Measurements from ENCODE around the gene RPS18. TPM values are rescaled to one million over a fixed set of nuclear protein-coding genes. Genes with fewer than 3 reads are reported as not detected.

The RPS18 gene
- total RNA-seq, 1 donor from 2014 or later: 3,296 TPM

DNA sequence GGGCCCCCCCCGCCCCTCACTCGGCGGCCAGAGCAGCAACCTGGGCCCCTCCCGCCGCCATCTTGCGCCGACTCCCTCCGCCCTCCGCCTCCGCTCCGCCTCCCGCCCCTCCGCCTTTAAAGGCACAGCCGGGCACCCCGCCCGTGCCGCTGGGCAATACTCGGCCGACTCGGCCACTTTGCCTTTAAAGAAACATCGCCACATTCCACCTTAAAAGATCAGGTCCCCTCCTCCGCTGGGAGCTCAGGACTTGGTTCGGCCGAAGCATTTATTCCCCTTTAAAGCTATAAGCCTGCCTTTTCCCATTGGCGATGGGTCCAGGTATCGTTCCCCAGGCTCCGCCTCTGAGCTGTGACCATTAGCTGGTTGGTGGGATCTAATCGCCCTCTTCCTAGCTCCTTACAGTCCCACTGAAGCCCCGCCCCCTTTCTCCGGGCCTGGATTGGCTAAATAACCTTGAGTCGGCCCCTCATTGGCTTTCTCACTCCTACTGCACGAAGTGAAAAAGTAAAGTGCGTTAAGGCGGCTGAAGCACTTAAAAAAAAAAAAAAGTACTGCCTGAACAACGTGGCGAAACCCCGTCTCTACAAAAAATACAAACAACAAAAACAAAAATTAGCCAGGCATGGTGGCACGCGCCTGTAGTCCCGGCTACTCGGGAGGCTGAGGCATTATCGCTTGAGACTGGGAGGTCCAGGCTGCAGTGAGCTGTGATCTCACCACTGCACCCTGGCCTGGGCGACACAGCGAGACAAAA, 46.0 kb downstream of the RPS18 start, which contains the start of gene ZBTB22:
TSS of gene ZBTB22 (minus strand) at position 76 of the 757 bp plus-strand sequence. CDS start 828 bp downstream, outside the sequence.
- H3K4me1 ChIP-seq: peaks cover 72% of the 10 kb centered on the region
- H3K9me3 ChIP-seq: no peaks in the 10 kb centered on the region
- H3K4me3 ChIP-seq: peak within 1 kb of the TSS; percentile 46 to 49
- intact Hi-C loops (cut with DNase I): loop anchor here (5.0 kb wide), 1 partner anchor 99 kb away; the partner anchor contains the start of gene CUTA
- peak within 1 kb of the TSS; percentile 87 for H3K27ac ChIP-seq
- H3K36me3 ChIP-seq: peaks cover 0 to 25% of the 10 kb centered on the region in 2 donors
- H3K27me3 ChIP-seq: no peaks in the 10 kb centered on the region
- peak in 1 of 2 donors; percentile 99 for DNase-seq (ENCODE audit: extremely low spot score in 2 of 2)
- TF ChIP-seq POLR2A (IDR thresholded peaks at IDR 0.05) (no peak), POLR2AphosphoS5 (IDR thresholded peaks at IDR 0.05; ENCODE audit: insufficient read depth in 1 of 2, low read depth in 1 of 2) (peak; percentile 77 to 91), CTCF (IDR thresholded peaks at IDR 0.05) (no peak)

DNA sequence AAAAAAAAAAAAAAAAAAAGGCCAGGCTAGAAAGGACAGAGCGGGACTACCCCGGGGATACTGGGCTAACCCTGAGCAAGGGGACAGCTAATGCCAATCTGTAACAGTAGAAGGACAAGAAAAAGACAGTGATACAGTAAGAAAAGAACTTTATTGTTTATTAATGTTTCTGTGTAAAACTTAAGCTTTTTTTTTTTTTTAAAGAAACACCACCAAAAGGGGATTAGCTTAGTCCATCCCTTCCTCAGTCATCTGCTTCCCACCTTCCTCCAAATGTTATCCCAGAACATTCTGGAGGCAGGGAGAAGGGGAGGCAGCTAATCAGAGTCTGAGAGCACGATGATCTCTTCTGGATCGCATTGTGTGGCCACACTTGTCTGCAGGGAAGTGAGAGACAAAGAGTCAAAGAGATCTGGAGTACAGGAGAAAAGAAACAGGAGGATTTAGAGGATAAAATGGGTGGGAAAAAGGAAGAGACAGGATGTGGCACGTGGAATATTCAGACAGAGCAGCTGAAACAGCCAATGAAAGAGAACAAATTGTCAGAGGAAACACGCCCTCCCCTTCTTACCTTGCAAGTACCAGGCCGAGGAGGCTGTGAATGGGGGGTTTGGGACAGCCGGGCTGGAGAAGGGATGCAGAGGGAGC, 46.7 kb downstream of the RPS18 start:
- H3K4me3 ChIP-seq: peak overlapping the region; percentile 46 to 49

DNA sequence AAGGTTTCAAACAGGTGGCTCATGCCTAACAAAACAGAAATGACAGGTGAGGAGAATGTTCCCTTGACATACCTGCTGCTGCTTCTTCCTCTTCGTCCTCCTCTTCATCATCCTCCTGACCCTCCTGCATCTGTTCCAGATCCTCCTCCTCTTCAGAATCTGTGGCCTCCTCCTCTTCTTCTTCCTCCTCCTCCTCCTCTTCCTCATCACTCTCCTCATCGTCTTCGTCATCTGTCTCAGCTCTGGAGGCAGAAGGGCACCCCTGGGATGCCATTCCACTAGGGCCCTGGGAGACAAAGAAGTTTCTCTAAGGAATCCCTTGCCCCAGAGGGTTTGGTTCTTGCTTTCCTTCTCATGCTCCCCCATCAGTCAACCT, 48.1 kb downstream of the RPS18 start:
- Histone ChIP-seq H3K9me3 (no peaks in the 10 kb centered on the region), H3K36me3 (peaks cover 0 to 25% of the 10 kb centered on the region in 2 donors), H3K4me1 (peaks cover 72% of the 10 kb centered on the region), H3K27me3 (no peaks in the 10 kb centered on the region), H3K4me3 (peak overlapping the region in 1 of 2 donors; percentile 2), H3K27ac (peak overlapping the region; percentile 90)
- no peak for DNase-seq (ENCODE audit: extremely low spot score in 2 of 2)
- intact Hi-C loops (cut with DNase I): loop anchor here (5.0 kb wide), 1 partner anchor 97 kb away; the partner anchor contains the start of gene CUTA
- TF ChIP-seq POLR2AphosphoS5 (IDR thresholded peaks at IDR 0.05; ENCODE audit: insufficient read depth in 1 of 2, low read depth in 1 of 2) (no peak), POLR2A (IDR thresholded peaks at IDR 0.05) (no peak), CTCF (IDR thresholded peaks at IDR 0.05) (no peak)

More for the DNA sequence above, 46.7 kb downstream of the RPS18 start:
- peaks cover 0 to 25% of the 10 kb centered on the region in 2 donors for H3K36me3 ChIP-seq
- H3K27ac ChIP-seq: peak overlapping the region; percentile 87
- no peaks in the 10 kb centered on the region for H3K9me3 ChIP-seq
- no peaks in the 10 kb centered on the region for H3K27me3 ChIP-seq
- peaks cover 75% of the 10 kb centered on the region for H3K4me1 ChIP-seq
- intact Hi-C loops (cut with DNase I): loop anchor here (5.0 kb wide), 1 partner anchor 99 kb away; the partner anchor contains the start of gene CUTA
- DNase-seq (ENCODE audit: extremely low spot score in 2 of 2): no peak
- TF ChIP-seq POLR2AphosphoS5 (IDR thresholded peaks at IDR 0.05; ENCODE audit: insufficient read depth in 1 of 2, low read depth in 1 of 2) (no peak), CTCF (IDR thresholded peaks at IDR 0.05) (no peak), POLR2A (IDR thresholded peaks at IDR 0.05) (no peak)

DNA sequence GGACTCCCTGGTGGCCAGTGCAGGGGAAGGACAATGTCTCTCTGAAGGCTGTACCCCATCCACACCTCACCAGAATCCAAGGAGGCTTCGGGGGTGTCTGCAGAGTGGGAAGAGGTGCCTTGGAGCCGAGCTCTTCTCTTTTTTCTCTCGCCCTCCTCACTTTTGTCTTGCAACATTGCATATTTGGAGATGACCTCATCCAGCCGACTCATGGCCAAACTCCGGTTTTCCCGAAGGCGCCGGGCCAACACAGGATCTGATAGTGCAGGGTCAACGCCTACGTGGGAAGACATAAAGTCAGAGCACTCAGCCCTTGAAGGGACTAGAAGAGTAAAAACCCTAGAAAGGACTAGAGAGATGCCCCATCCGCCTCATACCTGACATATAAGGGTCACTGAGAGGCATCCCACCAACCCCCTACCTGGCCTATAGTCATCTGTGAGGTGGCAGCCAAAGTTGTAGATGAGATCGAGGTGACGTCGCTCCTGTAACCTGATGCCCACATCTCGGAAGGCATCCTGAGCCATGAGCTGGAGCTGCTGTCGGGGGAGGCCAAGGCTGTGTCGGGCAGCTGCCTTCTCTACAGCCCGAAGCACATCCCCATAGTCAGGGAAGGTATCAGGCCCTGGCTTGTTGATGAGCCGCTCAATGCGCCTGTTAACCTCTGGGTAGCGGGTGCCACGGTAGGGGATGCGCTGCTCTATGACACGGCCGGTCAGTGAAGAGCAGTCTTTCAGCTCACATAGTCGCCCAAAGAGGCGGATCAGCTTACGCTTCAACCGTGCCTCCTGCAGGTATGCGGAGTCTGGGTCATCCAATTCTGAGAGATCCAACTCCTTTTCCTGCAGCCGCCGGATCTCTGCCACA, 48.7 kb downstream of the RPS18 start:
- H3K27me3 ChIP-seq: no peaks in the 10 kb centered on the region
- H3K4me3 ChIP-seq: peak overlapping the region in 1 of 2 donors; percentile 2
- H3K4me1 ChIP-seq: peaks cover 66% of the 10 kb centered on the region
- H3K9me3 ChIP-seq: no peaks in the 10 kb centered on the region
- intact Hi-C loops (cut with DNase I): no loop called here
- TF ChIP-seq POLR2A (IDR thresholded peaks at IDR 0.05) (no peak), POLR2AphosphoS5 (IDR thresholded peaks at IDR 0.05; ENCODE audit: insufficient read depth in 1 of 2, low read depth in 1 of 2) (no peak), CTCF (IDR thresholded peaks at IDR 0.05) (no peak)
- no peak for DNase-seq (ENCODE audit: extremely low spot score in 2 of 2)
- H3K27ac ChIP-seq: peak overlapping the region; percentile 90
- peaks cover 0 to 25% of the 10 kb centered on the region in 2 donors for H3K36me3 ChIP-seq

Data from vagina (tissue), 2 donors.